HG02973 (cell line): ENCODE data around the gene ARMC2.
"Not testable (repeated sequence)": the region's sequence is repeated elsewhere in the genome, so short reads cannot be mapped to it uniquely, and the experiment has no call there.

ENCODE experiments used
- ATAC-seq: cut with Tn5 transposase; IDR thresholded peaks from one replicate; pipeline ENCODE4 v1.9.1; 2021; ENCODE audit warnings: moderate library complexity; ENCODE audit not compliant: unreplicated experiment

The ARMC2 gene

DNA sequence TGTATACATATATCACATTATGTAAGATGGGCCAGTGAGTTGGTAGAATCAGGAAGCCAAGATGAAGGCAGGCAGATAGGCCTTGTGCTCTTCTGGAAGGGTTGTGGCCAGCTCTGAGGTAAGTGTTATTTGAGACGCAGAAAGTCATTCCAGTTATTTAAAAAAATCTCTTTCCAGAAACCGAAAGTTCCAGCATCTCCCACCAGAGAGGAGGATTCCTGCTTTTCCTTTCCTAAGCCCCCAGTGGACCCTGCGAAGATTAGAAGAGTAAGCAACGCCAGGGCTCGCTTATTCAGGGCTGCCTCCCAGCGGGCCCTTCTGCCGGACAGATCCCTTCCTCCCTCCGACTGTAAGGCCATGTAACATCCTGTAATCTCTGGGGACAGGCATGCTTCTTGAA, 20.4 kb downstream of the ARMC2 start:
- ATAC-seq: no peak

DNA sequence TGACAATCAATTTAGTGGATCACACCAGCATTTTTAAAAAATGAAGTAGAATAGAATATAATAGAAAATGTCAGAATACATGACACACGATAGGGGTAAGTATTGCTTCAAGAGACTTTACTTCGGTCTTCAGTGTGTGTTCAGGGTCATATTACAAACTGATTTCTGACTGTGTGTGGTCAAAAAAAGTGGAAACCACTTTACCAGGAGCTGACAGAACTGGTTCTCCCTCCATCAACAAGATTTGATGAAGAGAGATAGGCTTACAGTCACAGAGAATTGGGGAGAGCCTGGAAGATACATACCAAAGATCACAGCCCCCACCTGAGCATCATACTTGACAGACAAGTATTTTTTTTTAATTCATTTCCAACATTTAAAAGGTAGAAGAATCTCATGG, 21.7 kb downstream of the ARMC2 start:
- no peak for ATAC-seq

DNA sequence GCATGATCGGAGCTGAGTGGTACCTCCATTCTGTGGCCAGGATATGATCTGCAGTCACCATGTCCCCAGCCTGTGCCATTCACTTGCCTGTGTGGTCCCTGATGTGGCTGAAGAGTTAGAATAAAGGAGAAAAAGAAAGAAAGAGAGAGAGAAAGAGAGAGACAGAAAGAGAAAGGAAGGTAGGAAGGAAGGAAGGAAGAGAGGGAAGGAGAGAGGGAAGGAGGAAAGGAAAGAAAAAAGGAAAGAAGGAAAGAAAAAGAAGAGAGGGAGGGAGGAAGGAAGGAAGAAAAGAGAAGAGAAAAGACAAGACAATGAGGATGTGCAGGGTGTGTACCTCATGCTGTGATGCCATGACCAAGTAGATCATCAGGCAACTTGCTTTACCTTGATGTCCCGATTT, 22.1 kb downstream of the ARMC2 start:
- no peak for ATAC-seq

- no peak for ATAC-seq
These were observed 23.9 kb downstream of the ARMC2 start for GRCh38 chr6:108872141-108872557.

DNA sequence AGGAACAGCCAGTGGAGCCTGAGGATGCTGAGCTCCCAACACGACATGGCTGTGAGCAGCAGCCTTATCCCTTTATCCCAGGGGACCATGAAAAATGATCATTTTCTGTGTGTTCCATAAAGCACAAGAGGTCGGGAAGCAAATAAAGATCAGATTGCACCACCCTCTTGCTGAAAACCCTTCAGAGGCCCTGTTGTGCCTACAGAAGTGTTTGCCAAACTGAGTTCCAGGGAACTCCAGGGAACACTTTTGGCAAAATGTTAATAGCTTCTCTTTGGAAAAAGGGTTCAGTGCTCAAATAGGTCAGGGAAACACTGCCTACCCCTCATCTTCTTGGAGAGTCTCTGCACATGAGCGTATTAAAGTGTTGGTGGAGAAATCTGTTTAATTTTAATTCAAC, 24.4 kb downstream of the ARMC2 start:
- no peak for ATAC-seq

GRCh38 chr6:108873251-108873650, 25.0 kb downstream of the ARMC2 start:
- ATAC-seq: no peak

- no peak for ATAC-seq
These were observed 25.7 kb downstream of the ARMC2 start for GRCh38 chr6:108873971-108874370.

GRCh38 chr6:108874470-108875160, 26.4 kb downstream of the ARMC2 start:
- peak; percentile 81 for ATAC-seq

- ATAC-seq: peak; percentile 25
These were observed 26.9 kb downstream of the ARMC2 start for GRCh38 chr6:108875161-108875555.

- ATAC-seq: no peak
These were observed 29.0 kb downstream of the ARMC2 start for GRCh38 chr6:108877046-108877751.

DNA sequence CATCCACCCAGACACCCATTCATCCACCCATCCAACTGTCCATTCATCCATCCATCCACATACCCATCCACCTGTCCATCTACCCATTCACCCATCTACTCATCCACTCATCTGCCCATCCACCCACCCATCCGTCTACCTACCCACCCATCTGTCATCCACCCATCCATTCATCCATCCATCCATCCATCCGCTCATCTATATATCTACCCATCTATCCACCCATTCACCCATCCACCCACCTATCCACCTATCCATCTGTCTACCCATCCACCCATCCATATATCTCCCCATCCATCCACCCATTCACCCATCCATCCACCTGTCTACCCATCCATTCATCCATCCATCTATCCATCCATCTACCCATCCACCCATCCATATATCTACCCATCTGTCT, 30.7 kb downstream of the ARMC2 start:
- ATAC-seq: no peak

GRCh38 chr6:108883172-108883571, 35.0 kb downstream of the ARMC2 start:
- ATAC-seq: peak; percentile 85

- no peak for ATAC-seq
These were observed 36.2 kb downstream of the ARMC2 start for GRCh38 chr6:108884211-108885059.

DNA sequence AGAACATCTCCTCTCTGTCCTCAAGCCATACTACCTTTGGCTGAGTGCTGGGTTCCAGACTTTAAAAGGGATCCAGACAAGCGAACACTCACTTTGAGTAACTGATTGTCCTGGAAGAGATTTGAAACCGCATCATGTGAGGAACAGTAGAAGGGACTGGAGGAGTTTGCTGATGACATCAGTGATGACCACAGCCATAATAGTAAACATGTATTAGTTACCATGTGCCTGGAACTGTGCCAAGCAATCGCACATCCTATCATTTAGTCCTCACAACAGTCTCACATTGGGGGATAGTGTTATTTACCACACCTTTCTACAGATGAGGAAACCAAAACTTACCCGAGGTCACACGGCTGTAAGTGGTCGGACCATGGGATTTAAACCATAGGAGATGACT, 39.8 kb downstream of the ARMC2 start:
- ATAC-seq: no peak

DNA sequence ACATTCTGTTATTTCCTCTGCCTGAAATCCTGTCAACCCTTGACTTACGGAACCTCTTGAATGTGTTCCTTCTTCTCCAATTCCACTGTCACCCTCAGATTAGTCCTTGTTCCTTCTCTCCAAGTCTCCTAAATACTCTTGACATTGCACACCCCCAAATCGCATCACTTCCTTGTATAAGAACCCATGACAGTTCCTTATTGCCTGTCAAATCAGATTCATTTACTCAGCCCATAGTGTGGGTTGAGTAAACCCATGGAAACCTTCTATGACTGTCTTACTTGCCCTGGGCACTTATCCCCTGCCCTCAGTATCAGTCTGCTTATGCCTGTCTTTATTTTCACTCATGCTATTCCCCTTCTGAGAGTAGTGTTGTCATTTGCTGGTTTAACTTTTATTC, 40.5 kb downstream of the ARMC2 start:
- ATAC-seq: no peak

GRCh38 chr6:108890898-108891297, 42.7 kb downstream of the ARMC2 start:
- not testable (repeated sequence) for ATAC-seq

- ATAC-seq: no peak
These were observed 47.3 kb downstream of the ARMC2 start for GRCh38 chr6:108895571-108895970.

GRCh38 chr6:108896111-108896661, 48.0 kb downstream of the ARMC2 start:
- ATAC-seq: no peak

DNA sequence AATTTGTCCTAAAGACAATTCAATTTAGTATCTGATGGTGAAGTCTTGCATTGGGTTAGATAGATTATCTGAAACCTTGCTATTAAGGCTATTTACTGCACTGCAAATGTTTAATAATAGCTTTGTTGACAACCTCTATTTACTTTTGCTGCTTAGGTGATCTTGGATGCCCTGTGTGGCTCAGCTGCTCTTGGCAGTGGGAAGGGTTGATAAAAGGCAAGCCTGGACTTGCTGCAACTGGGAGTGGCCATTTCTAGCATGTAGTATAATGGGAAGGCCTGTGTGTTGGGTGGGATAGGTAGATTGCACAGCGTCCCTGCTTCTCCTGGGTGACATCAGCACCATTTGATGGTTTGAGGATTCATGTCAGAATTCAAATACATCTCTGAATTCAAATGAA, 49.1 kb downstream of the ARMC2 start:
- ATAC-seq: no peak

- no peak for ATAC-seq
These were observed 54.2 kb downstream of the ARMC2 start for GRCh38 chr6:108902382-108902792.

DNA sequence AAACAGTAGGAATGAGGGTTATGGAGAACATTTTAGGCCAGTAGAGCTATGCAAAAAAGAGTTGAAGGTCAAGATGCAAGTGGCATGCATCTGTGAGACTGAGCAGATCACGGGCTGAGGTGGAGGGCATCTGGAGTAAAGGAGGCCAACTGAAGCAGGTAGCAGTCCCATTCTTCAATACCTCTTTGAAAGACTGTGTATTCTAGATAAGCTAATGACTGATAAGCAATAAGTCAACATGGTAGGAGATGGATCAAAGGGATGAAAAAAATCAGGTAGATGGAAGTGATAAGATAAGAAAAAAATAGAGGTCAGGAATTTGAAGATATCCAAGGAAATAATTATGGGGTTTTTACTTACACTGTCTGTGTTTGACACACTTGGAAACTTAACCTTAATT, 55.6 kb downstream of the ARMC2 start:
- no peak for ATAC-seq
